ENCODE results near the gene SUPT3H.
"Not testable (repeated sequence)": the region's sequence is repeated elsewhere in the genome, so short reads cannot be mapped to it uniquely, and the experiment has no call there.

Gene SUPT3H

GRCh38 chr6:44867571-44868334 lies 510.0 kb downstream of the SUPT3H start:
- DNase-seq, result no peak

GRCh38 chr6:44865184-44865583 lies 512.5 kb downstream of the SUPT3H start:
- not testable (repeated sequence) for DNase-seq

GRCh38 chr6:44859901-44860410 lies 517.8 kb downstream of the SUPT3H start:
- no peak for DNase-seq

- DNase-seq, result no peak
These were observed 518.7 kb downstream of the SUPT3H start for GRCh38 chr6:44858998-44859397.

- no peak for DNase-seq
These were observed 521.3 kb downstream of the SUPT3H start for GRCh38 chr6:44856479-44856878.

- DNase-seq, result no peak
These were observed 521.9 kb downstream of the SUPT3H start for GRCh38 chr6:44855562-44856411.

- DNase-seq, result no peak
These were observed 522.9 kb downstream of the SUPT3H start for GRCh38 chr6:44854712-44855443.

- no peak for DNase-seq
These were observed 526.6 kb downstream of the SUPT3H start for GRCh38 chr6:44851176-44851575.

GRCh38 chr6:44850312-44850711 lies 527.4 kb downstream of the SUPT3H start:
- no peak for DNase-seq

GRCh38 chr6:44849806-44850205 lies 527.9 kb downstream of the SUPT3H start:
- no peak for DNase-seq

GRCh38 chr6:44843734-44844133 lies 534.0 kb downstream of the SUPT3H start:
- DNase-seq, result no peak

- DNase-seq, result no peak
These were observed 535.1 kb downstream of the SUPT3H start for GRCh38 chr6:44842616-44843015.

- no peak for DNase-seq
These were observed 535.9 kb downstream of the SUPT3H start for GRCh38 chr6:44841829-44842228.

- no peak for DNase-seq
These were observed 540.0 kb downstream of the SUPT3H start for GRCh38 chr6:44837741-44838140.

- DNase-seq, result no peak
These were observed 540.5 kb downstream of the SUPT3H start for GRCh38 chr6:44837255-44837654.

GRCh38 chr6:44833248-44833647 lies 544.5 kb downstream of the SUPT3H start:
- DNase-seq, result no peak

- DNase-seq, result no peak
These were observed 546.6 kb downstream of the SUPT3H start for GRCh38 chr6:44831002-44831610.

GRCh38 chr6:44829836-44830235 lies 547.9 kb downstream of the SUPT3H start:
- DNase-seq, result no peak

GRCh38 chr6:44828780-44829179 lies 549.0 kb downstream of the SUPT3H start:
- DNase-seq, result no peak

GRCh38 chr6:44826025-44826676 lies 551.6 kb downstream of the SUPT3H start:
- no peak for DNase-seq

GRCh38 chr6:44825273-44825672 lies 552.5 kb downstream of the SUPT3H start:
- no peak for DNase-seq

GRCh38 chr6:44824567-44824966 lies 553.2 kb downstream of the SUPT3H start:
- no peak for DNase-seq

Measured in NCI-H2171 (cell line).